Measurements from ENCODE around the gene SPCS1.
A peak's percentile ranks its signal among the peaks of the same experiment; 100 is the strongest.

SPCS1 gene

DNA sequence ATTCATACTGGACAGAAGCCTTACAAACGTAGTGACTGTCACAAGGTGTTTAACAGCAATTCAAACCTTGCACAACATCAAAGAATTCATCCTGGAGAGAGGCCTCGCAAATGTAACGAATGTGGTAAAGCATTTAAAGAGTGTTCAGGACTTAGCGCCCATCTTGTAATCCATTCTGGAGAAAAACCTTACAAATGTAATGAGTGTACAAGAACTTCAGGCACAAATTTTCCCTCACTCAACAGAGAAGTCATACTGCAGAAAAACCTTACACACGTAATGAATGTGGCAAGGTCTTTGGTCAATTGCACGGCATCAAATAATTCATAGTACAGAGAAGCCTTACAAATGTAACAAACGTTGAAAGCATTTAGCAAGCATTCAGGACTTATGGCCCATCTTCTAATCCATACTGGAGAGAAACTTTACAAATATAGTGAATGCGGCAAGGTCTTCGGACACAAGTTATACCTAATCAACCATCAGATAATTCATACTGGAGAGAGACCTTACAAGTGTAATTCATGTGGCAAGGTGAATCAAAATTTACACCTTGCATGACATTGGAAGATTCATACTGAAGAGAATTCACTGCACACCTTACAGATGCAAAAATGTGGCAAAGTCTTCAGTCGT, 27.5 kb downstream of the SPCS1 start:
- H3K27ac Mint-ChIP-seq: no peak overlapping the region
- H3K36me3 Mint-ChIP-seq (ENCODE audit: low read depth): peaks cover 96% of the 10 kb centered on the region
- no peak overlapping the region for H3K4me3 Mint-ChIP-seq
- H3K9me3 Mint-ChIP-seq: peaks cover 52% of the 10 kb centered on the region
- TF ChIP-seq, protein P1, sequence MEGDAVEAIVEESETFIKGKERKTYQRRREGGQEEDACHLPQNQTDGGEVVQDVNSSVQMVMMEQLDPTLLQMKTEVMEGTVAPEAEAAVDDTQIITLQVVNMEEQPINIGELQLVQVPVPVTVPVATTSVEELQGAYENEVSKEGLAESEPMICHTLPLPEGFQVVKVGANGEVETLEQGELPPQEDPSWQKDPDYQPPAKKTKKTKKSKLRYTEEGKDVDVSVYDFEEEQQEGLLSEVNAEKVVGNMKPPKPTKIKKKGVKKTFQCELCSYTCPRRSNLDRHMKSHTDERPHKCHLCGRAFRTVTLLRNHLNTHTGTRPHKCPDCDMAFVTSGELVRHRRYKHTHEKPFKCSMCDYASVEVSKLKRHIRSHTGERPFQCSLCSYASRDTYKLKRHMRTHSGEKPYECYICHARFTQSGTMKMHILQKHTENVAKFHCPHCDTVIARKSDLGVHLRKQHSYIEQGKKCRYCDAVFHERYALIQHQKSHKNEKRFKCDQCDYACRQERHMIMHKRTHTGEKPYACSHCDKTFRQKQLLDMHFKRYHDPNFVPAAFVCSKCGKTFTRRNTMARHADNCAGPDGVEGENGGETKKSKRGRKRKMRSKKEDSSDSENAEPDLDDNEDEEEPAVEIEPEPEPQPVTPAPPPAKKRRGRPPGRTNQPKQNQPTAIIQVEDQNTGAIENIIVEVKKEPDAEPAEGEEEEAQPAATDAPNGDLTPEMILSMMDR (IDR thresholded peaks at IDR 0.05): no peak
- peaks cover 3% of the 10 kb centered on the region for H3K27me3 Mint-ChIP-seq (ENCODE audit: low read depth, poor library complexity)
- H3K4me1 Mint-ChIP-seq: no peaks in the 10 kb centered on the region
- no peak for DNase-seq

DNA sequence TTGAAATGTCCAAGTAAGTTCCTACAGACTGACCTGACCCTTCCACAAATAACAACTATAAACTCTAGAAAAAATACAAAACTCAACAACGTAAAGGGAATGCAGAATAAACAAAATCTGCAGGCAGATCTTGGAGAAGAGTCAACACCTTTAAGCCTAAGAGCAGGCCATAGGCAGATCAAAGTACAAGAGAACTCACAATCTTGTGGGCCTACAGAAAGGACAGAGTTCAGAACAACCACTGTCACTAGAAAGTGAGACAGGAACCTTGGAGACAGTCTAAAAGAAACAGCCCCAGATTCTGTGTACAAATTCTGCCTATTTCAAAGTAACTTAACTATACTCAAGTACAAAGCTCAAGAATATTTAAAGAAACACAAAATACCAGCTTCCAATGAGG, 33.8 kb downstream of the SPCS1 start:
- TF ChIP-seq, protein P1 (IDR thresholded peaks at IDR 0.05): no peak
- H3K27ac Mint-ChIP-seq: no peak overlapping the region
- no peaks in the 10 kb centered on the region for H3K4me1 Mint-ChIP-seq
- H3K4me3 Mint-ChIP-seq: no peak overlapping the region
- H3K36me3 Mint-ChIP-seq (ENCODE audit: low read depth): peaks cover 86% of the 10 kb centered on the region
- peaks cover 10% of the 10 kb centered on the region for H3K9me3 Mint-ChIP-seq
- no peak for DNase-seq
- H3K27me3 Mint-ChIP-seq (ENCODE audit: low read depth, poor library complexity): no peaks in the 10 kb centered on the region

GRCh38 chr3:52742418-52743041, 36.6 kb downstream of the SPCS1 start:
- TF ChIP-seq, protein P1 (IDR thresholded peaks at IDR 0.05): peak; percentile 59
- DNase-seq: no peak
- H3K4me3 Mint-ChIP-seq: no peak overlapping the region
- H3K9me3 Mint-ChIP-seq: peaks cover 4% of the 10 kb centered on the region
- no peaks in the 10 kb centered on the region for H3K4me1 Mint-ChIP-seq
- peaks cover 79% of the 10 kb centered on the region for H3K36me3 Mint-ChIP-seq (ENCODE audit: low read depth)
- no peak overlapping the region for H3K27ac Mint-ChIP-seq
- no peaks in the 10 kb centered on the region for H3K27me3 Mint-ChIP-seq (ENCODE audit: low read depth, poor library complexity)

DNA sequence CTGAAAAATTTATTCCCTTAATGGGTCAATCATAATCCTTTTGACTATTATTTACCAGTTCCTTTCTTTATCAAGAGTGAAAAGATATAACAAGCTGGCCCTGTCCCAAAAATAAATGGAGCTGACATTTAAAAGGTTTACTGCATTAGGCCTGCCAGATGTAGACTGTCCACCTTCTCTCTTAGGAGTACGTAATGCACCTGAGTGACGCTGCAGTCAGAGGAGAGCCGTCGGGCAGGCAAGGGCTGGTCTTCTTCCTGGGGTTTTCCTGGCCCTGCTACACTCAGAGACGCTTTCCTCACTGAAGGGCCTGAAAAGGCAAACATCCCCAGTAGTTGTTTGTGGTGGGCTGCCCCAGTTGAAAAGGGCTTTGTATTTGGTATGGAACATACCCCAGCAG, 37.2 kb downstream of the SPCS1 start:
- H3K4me1 Mint-ChIP-seq: no peaks in the 10 kb centered on the region
- DNase-seq: no peak
- H3K27me3 Mint-ChIP-seq (ENCODE audit: low read depth, poor library complexity): no peaks in the 10 kb centered on the region
- no peak overlapping the region for H3K27ac Mint-ChIP-seq
- H3K9me3 Mint-ChIP-seq: peaks cover 4% of the 10 kb centered on the region
- H3K36me3 Mint-ChIP-seq (ENCODE audit: low read depth): peaks cover 76% of the 10 kb centered on the region
- TF ChIP-seq, protein P1 (IDR thresholded peaks at IDR 0.05): no peak
- no peak overlapping the region for H3K4me3 Mint-ChIP-seq

DNA sequence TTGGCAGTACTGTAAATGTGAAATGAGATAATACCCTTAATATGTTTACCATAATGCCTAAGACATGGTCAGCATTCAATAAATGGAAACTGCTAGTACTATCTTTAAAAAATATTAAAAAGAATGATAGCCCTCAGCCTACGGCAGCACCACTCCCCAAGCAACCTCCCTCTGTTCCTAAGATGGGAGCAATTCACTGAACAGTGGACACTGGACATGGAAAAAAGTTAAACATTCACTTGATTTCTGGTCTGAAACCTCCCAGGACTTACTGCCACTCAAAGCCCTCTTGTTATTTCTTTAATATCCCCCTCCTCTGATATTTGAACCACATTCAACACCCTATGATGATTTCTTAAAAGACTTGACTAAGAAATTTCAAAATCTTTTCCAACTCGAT, 37.8 kb downstream of the SPCS1 start:
- H3K36me3 Mint-ChIP-seq (ENCODE audit: low read depth): peaks cover 76% of the 10 kb centered on the region
- no peak overlapping the region for H3K27ac Mint-ChIP-seq
- H3K4me3 Mint-ChIP-seq: no peak overlapping the region
- TF ChIP-seq, protein P1 (IDR thresholded peaks at IDR 0.05): no peak
- no peak for DNase-seq
- no peaks in the 10 kb centered on the region for H3K27me3 Mint-ChIP-seq (ENCODE audit: low read depth, poor library complexity)
- no peaks in the 10 kb centered on the region for H3K4me1 Mint-ChIP-seq
- peaks cover 4% of the 10 kb centered on the region for H3K9me3 Mint-ChIP-seq

All from nephron progenitor cell (in vitro differentiated cells).